Hepatocyte (in vitro differentiated cells): ENCODE data around the gene OR8B3.

Experiments used
- CTCF ChIP-seq: fragments of 200-600 bp; sonication (generic); IDR thresholded peaks from 2 replicates; pipeline ENCODE4 v1.5.1; 2016; ENCODE audit warnings: antibody characterized with exemption, mild to moderate bottlenecking; ENCODE audit not compliant: poor library complexity
- EZH2 ChIP-seq: fragments of 200-600 bp; sonication (generic); IDR thresholded peaks from 2 replicates; pipeline ENCODE4 v1.6.1; 2016; ENCODE audit warnings: antibody characterized with exemption, mild to moderate bottlenecking, borderline replicate concordance
- EZH2phosphoT487 ChIP-seq: fragments of 200-600 bp; sonication (generic); IDR thresholded peaks from one replicate; pipeline ENCODE4 v1.6.1; 2018; ENCODE audit warnings: antibody characterized with exemption, mild to moderate bottlenecking, low read depth, moderate library complexity; ENCODE audit not compliant: unreplicated experiment, severe bottlenecking

DNA sequence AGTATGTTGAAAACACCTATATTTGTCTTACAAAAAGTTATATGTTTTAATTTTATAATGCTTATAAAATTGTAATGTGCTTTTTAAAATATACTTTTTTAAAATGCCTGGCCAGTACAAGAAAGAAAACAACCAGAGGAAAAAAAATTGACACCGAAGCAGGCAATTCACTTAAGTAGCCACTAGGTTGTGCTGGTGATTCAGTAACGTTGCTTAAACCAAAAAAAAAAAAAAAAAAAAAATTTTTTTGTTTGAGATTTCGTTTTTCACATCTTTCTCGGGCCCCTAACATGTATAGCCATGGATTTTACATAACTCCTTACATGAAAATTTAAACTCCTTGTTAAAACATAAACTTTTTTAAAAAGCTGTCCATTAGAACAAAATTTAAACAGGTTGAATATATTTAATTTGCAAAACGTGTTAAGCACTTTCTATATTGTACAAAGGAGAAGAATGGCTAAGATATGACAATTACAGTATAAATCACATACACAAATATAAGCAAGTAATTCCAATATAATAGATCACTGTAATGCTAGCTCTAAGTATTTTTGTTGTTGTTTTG is 16.6 kb upstream of the OR8B3 start:
- TF ChIP-seq EZH2 (no peak), CTCF (peak; percentile 62), EZH2phosphoT487 (no peak)
